ENCODE results near the gene ATG14. TPM values are rescaled to one million over a fixed set of nuclear protein-coding genes. Genes with fewer than 3 reads are reported as not detected.

ATG14 gene
- total RNA-seq, 1 donor = 9.4 TPM

DNA sequence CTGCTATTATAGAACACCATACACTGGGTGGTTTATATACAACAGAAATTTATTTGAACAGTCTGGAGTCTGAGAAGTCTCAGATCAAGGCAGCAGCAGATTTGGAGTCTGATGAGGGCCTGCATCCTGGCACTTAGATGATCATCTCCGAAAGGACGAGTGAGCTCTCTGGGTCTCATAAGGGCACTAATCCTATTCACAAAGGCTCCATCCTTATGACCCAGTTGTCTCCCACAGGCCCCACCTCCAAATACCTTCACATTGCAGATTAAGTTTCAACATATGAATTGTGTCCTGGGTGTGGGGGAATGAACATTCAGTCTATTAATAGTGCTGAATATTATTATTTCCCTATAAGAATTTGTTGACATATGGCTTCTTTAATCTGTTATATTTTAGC, 86.8 kb downstream of the ATG14 start:
- DNase-seq (ENCODE audit: low read depth in 2 of 3, low spot score in 2 of 3) = no peak

DNA sequence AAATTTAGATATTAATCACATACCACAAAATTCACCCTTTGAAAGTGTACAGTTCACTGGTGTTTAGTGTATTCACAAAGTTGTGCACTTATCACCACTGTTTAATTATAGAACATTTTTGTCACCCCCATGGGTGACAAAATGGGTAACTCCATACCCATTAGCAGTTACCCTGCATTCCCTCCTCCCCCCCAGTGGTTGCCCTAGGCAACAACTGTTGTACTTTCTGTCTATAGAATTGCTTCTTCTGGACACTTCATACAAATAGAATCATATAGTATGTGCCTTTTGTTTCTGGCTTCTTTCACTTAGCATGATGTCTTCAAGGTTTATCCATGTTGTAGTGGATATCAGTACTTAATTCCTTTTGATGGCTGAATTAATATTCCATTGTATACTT, 87.7 kb downstream of the ATG14 start:
- no peak for DNase-seq (ENCODE audit: low read depth in 2 of 3, low spot score in 2 of 3)

DNA sequence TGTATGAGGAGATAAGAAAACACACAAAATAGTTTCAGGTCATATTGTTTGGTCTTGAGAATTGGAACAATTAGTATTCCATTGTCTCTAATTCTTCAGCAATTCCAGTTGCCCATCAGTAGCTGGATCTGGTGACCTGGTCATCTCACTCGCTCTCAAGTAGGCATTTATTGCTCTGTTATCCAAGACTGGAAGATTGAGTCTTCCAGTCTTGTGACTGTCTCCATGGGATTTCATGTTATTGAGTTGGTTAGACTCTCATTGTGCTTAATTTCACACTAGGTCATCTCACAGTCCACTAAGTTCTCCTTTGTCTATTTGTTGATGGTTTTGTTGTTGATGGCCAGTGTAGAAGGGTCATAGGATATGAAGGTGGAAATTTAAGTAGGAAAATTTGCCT, 92.9 kb downstream of the ATG14 start:
- no peak for DNase-seq (ENCODE audit: low read depth in 2 of 3, low spot score in 2 of 3)

DNA sequence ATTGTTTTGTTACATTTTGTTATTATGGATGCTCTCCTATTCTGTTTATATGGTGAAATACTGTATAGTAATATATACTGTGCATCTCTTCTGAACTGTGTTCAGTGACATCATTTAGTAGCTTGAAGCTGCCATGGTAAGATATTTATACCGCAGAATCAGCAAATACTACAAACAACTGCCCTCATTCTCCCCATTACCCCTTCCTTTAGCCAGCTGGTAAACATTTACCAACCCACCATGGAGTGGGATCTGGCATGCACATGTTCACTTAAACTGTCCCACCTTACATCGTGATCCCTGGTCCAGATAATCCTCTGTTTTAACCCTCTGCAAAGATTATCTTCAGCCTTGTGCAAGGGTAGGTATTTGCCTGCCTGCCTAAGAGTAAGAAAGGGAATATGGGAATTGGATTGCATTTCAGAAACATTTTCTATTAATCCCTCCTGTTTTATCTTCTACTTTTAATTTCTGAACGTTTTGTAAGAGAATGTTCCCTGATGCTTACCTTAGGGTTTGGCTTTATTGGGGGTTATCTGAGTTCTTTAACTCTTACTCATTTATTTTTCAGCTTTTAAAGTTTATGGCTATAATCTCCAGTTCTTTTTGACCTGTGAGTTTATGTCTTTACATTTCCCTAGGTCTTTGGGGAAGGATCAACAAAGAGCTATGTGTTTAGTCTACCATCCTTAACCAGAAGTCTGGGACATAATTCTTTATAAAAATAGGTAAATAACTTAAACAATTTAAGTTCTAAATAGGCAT, 93.9 kb downstream of the ATG14 start:
- DNase-seq (ENCODE audit: low read depth in 2 of 3, low spot score in 2 of 3) = no peak

DNA sequence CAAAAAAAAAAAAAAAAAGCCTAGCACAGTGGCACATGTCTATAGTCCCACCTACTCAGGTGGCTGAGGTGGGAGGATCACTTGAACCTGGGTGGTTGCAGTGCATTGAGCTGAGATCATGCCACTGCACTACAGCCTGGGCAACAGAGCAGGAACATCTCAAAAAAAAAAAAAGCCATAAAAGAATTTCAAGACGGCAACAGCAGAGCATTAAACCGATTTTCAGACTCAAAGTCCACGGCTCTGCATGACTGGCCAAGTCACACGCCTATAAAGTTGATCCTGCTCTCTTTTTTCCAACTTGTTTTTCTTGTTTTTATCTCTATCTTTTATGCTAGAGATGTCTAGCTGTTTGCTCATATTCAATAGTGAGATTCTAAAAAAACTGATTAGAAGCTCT, 95.1 kb downstream of the ATG14 start:
- DNase-seq (ENCODE audit: low read depth in 2 of 3, low spot score in 2 of 3) = no peak

Small RNA genes lying within 50 kb of the gene (small RNA-seq; reads per million reads assigned to genes)
- not detected for gene AL356801.1

Other genes starting within 250 kb of the ATG14 start
- 0.54 TPM for gene DLGAP5, start 220.2 kb downstream of the ATG14 start, total RNA-seq
- gene FBXO34, start 140.4 kb downstream of the ATG14 start, total RNA-seq = 19.4 TPM
- not detected for gene TBPL2, start 28.8 kb upstream of the ATG14 start, total RNA-seq
- gene KTN1, start 168.4 kb upstream of the ATG14 start, total RNA-seq = 15.1 TPM

Measured in hematopoietic multipotent progenitor cell (in vitro differentiated cells).